ENCODE measurements around the gene MAN1A1. TPM values are rescaled to one million over a fixed set of nuclear protein-coding genes. Genes with fewer than 3 reads are reported as not detected.

The MAN1A1 gene
- total RNA-seq, 2 donors from 2014 or later: 24.8 to 35.8 TPM

DNA sequence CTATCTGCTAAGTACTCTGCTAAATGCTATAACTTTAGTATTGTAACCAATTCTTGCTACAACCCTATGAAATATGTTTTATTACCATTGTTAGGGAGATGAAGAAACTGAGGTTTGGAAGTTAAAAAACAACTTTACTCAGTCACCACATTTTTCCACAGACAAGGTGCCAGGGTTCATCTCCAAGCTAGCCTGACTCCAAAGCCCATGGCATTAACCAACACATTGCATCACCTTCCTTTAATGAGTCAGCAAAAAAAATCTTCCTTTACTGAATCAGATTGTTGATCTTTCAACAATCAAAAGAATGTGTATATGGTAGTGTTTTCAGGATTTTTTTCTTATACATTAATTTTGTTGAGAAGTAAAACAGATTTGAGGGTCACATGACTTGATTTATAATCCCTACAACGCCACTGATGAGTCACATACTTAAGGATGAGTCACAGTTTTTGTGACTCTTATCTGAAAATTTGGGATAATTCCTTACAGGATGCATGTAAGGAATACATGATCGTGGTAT lies 41.5 kb downstream of the MAN1A1 start:
- no peaks in the 10 kb centered on the region for H3K36me3 ChIP-seq
- no peak overlapping the region for H3K27ac ChIP-seq
- H3K9me3 ChIP-seq: no peaks in the 10 kb centered on the region
- H3K4me3 ChIP-seq: no peak overlapping the region
- DNase-seq (ENCODE audit: low spot score): no peak
- H3K4me1 ChIP-seq: peaks cover 0 to 14% of the 10 kb centered on the region in 2 donors
- H3K27me3 ChIP-seq: no peaks in the 10 kb centered on the region
- TF ChIP-seq, protein P1, sequence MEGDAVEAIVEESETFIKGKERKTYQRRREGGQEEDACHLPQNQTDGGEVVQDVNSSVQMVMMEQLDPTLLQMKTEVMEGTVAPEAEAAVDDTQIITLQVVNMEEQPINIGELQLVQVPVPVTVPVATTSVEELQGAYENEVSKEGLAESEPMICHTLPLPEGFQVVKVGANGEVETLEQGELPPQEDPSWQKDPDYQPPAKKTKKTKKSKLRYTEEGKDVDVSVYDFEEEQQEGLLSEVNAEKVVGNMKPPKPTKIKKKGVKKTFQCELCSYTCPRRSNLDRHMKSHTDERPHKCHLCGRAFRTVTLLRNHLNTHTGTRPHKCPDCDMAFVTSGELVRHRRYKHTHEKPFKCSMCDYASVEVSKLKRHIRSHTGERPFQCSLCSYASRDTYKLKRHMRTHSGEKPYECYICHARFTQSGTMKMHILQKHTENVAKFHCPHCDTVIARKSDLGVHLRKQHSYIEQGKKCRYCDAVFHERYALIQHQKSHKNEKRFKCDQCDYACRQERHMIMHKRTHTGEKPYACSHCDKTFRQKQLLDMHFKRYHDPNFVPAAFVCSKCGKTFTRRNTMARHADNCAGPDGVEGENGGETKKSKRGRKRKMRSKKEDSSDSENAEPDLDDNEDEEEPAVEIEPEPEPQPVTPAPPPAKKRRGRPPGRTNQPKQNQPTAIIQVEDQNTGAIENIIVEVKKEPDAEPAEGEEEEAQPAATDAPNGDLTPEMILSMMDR (IDR thresholded peaks at IDR 0.05): no peak

- TF ChIP-seq, protein P1 (IDR thresholded peaks at IDR 0.05): no peak
- Histone ChIP-seq H3K27me3 (no peaks in the 10 kb centered on the region), H3K9me3 (no peaks in the 10 kb centered on the region), H3K36me3 (no peaks in the 10 kb centered on the region), H3K4me1 (peaks cover 0 to 6% of the 10 kb centered on the region in 2 donors), H3K4me3 (no peak overlapping the region), H3K27ac (no peak overlapping the region)
- no peak for DNase-seq (ENCODE audit: low spot score)
Observed at GRCh38 chr6:119307056-119307455, 42.5 kb downstream of the MAN1A1 start.

GRCh38 chr6:119306396-119306968 lies 43.1 kb downstream of the MAN1A1 start:
- no peaks in the 10 kb centered on the region for H3K36me3 ChIP-seq
- no peak for DNase-seq (ENCODE audit: low spot score)
- TF ChIP-seq, protein P1 (IDR thresholded peaks at IDR 0.05): no peak
- H3K4me3 ChIP-seq: no peak overlapping the region
- peaks cover 0 to 2% of the 10 kb centered on the region in 2 donors for H3K4me1 ChIP-seq
- H3K9me3 ChIP-seq: no peaks in the 10 kb centered on the region
- no peak overlapping the region for H3K27ac ChIP-seq
- no peaks in the 10 kb centered on the region for H3K27me3 ChIP-seq

DNA sequence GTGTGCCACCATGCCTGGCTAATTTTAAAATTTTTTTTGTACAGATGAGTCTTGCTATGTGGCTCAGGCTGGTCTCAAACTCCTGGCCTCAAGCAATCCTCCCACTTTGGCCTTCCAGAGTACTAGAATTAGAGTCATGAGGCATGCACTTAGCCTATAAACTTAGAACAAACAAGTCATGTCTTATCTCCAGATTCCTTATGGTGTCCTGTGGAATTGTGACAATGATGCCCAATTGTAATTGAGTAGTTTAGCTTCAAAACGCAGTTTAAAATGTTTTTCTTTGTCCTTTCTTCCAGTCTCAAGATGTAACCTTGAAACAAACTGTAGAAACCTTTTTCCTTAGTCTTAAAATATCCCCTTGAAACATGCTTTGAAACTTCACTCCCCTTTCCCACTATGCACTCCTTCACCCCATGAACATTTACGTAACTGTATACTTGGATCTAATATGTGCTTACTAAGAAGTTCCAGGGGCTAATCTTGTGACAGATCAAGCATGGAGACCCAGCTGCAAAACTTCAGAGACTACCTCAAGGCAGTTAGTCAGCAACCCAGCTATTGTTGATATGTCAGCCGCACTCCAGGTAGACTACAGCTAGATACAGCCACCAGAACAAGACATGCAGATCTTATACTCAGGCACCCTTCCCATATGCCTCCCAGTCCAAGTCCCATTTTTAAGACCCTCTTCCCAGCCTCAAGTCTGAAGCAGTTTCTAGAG lies 46.2 kb downstream of the MAN1A1 start:
- Histone ChIP-seq H3K9me3 (no peaks in the 10 kb centered on the region), H3K27me3 (no peaks in the 10 kb centered on the region), H3K36me3 (no peaks in the 10 kb centered on the region), H3K4me1 (no peaks in the 10 kb centered on the region), H3K27ac (no peak overlapping the region), H3K4me3 (no peak overlapping the region)
- TF ChIP-seq, protein P1 (IDR thresholded peaks at IDR 0.05): no peak
- no peak for DNase-seq (ENCODE audit: low spot score)

- no peaks in the 10 kb centered on the region for H3K36me3 ChIP-seq
- DNase-seq (ENCODE audit: low spot score): no peak
- H3K4me3 ChIP-seq: no peak overlapping the region
- no peak overlapping the region for H3K27ac ChIP-seq
- TF ChIP-seq, protein P1 (IDR thresholded peaks at IDR 0.05): no peak
- no peaks in the 10 kb centered on the region for H3K27me3 ChIP-seq
- H3K4me1 ChIP-seq: peaks cover 0 to under 1% of the 10 kb centered on the region in 2 donors
- H3K9me3 ChIP-seq: no peaks in the 10 kb centered on the region
Observed at GRCh38 chr6:119301429-119301828, 48.1 kb downstream of the MAN1A1 start.

Measured in right atrium auricular region (tissue), 2 donors.